Measurements from ENCODE around the gene DCAF8.

DCAF8 gene

GRCh38 chr1:160171980-160172379 is 90.4 kb downstream of the DCAF8 start:
- in situ Hi-C loops (cut with MboI; ENCODE audit: low sequenced_read_pairs): no loop called here

DNA sequence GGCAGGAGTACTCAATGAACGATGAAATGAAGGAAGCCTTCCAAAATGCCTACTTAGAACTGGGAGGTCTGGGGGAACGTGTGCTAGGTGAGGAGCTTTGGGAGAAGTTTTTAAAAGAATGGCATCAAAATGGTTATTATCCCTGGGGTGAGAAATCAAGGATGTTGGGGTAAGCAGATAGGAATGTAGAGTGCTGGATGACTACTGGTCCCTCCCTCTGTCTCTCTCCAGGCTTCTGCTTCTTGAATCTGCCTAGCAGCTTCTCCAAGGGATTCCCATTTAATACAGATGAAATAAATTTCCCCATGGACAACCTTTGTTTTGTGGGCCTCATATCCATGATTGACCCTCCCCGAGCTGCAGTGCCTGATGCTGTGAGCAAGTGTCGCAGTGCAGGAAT is 91.0 kb downstream of the DCAF8 start:
- in situ Hi-C loops (cut with MboI; ENCODE audit: low sequenced_read_pairs): no loop called here

DNA sequence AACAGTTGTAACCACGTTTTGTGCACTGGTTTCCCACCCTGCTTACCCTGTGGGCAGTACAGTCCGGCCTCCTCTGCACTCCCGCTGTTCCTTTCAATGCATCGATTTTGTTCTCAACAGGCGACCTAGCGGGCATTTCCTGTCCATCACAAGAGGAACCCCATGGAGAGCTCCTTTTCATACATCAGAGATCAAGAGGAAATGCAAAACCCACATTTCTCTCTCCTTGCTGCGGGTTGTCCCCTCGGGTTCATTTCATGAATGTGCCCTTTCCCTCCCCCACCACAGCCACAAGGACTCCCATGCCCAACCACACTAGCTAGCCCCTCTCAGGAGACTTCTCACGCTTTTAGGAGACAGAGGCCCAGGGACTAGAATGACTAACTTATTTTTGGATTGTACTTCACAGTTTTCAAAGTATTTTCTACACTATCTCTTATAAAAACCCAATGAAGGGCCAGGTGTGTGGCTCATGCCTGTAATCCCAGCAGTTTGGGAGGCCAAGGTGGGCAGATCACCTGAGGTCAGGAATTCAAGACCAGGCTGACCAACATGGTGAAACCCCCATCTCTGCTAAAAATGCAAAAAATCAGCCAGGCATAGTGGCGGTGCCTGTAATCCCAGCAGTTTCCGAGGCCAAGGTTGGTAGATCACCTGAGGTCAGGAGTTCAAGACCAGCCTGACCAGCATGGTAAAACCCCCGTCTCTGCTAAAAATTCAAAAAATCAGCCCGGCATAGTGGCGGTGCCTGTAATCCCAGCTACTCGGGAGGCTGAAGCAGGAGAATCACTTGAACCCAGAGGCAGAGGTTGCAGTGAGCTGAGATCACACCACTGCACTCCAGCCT is 92.6 kb downstream of the DCAF8 start:
- in situ Hi-C loops (cut with MboI; ENCODE audit: low sequenced_read_pairs): no loop called here

GRCh38 chr1:160168609-160169369 is 93.6 kb downstream of the DCAF8 start:
- in situ Hi-C loops (cut with MboI; ENCODE audit: low sequenced_read_pairs): no loop called here

- in situ Hi-C loops (cut with MboI; ENCODE audit: low sequenced_read_pairs): no loop called here
These were observed 94.3 kb downstream of the DCAF8 start for GRCh38 chr1:160168016-160168415.

DNA sequence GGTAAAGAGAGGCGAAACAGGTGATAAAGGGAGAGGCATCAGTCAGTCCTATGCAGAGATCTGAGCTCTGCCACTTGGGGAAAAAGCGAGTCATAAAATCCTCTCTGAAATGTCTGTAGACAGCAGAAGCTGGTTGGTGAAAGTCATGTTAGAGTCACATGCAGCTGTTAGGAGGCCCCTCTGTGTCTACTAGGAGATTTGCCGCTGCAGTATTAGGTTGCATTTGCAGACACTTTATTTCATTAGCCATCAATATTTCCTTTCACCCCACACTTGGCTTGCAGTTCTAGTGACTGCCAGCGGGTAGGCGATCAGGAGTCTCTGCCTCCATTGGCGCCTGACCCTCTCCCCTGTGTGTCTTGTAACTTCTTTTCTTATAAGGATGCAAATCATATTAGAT is 94.8 kb downstream of the DCAF8 start:
- in situ Hi-C loops (cut with MboI; ENCODE audit: low sequenced_read_pairs): no loop called here

DNA sequence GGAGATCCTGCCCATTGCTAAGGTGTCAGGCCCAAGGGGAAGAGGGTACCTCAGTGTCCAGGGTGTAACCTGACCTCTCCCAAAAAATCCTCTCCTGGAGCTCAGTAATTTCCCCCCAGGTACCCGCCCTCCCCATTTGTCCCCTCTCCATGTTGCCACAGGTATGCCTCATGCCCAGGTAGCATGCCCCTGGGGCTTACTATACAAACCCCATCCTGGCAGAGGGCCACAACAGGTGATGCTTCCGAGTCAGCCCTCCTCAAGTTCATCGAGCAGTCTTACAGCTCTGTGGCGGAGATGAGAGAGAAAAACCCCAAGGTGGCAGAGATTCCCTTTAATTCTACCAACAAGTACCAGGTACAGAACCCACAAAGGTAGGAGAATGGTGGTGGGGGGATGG is 95.3 kb downstream of the DCAF8 start:
- in situ Hi-C loops (cut with MboI; ENCODE audit: low sequenced_read_pairs): no loop called here

GRCh38 chr1:160166166-160166868 is 96.0 kb downstream of the DCAF8 start:
- in situ Hi-C loops (cut with MboI; ENCODE audit: low sequenced_read_pairs): no loop called here
